HCT116 (cell line): ENCODE measurements around the gene EPHA2. TPM values are rescaled to one million over a fixed set of nuclear protein-coding genes. Genes with fewer than 3 reads are reported as not detected.

Source experiments
- ATAC-seq: fragments of 200-7000 bp; cut with Tn5 transposase; 2 replicates; pipeline ENCODE4 v1.9.1; 2020; ENCODE audit warnings: mild to moderate bottlenecking, moderate library complexity
- BruUV-seq: library from RNA; stranded (reverse); fragments of 400-500 nt; replicated peaks from 2 replicates; lab custom pipeline; 2021; lab: Mats Ljungman, UMichigan
- CTCF ChIA-PET: fragments of 300-600 bp; sonication (Branson Sonifier 250); formaldehyde crosslinking; loops from one replicate; lab custom pipeline; 2021; ENCODE audit warnings: antibody characterized with exemption; lab: Charles Lee
- POLR2A ChIA-PET: fragments of 300-600, 350-600 bp; sonication (Branson Sonifier 250); formaldehyde crosslinking; loops from one replicate; lab custom pipeline; 2021; ENCODE audit warnings: antibody characterized with exemption; lab: Charles Lee
- RAD21 ChIA-PET, 2 experiments: fragments of 300-600 bp; sonication (Branson Sonifier 250); formaldehyde crosslinking; loops; one replicate each; lab custom pipeline; 2023; ENCODE audit warnings: low total read pairs in 2 of 2; ENCODE audit not compliant: uncharacterized antibody in 2 of 2, unreplicated experiment in 2 of 2, low non-redundant PET in 1 of 2; lab: Charles Lee
- DNase-seq: peaks from one replicate; pipeline ENCODE4 v3.0.0-alpha.2; 2010; ENCODE audit warnings: low read depth, low spot score
- H2AFZ ChIP-seq: fragments of 200-600 bp; shearing (Covaris generic), sonication (generic); 2 replicates; pipeline ENCODE4 v1.6.1; 2017; ENCODE audit warnings: low read depth, mixed run types, mixed read lengths, antibody characterized with exemption, low read length; ENCODE audit not compliant: poor library complexity, severe bottlenecking
- H3K27ac ChIP-seq: 2 replicates; pipeline ENCODE4 v1.5.1; 2012; ENCODE audit warnings: low read depth, low read length
- H3K27me3 ChIP-seq: fragments of 200-600 bp; sonication (generic); 2 replicates; pipeline ENCODE4 v1.6.1; 2016; ENCODE audit warnings: mixed run types, low read length, mixed read lengths; ENCODE audit not compliant: insufficient read depth
- H3K36me3 ChIP-seq, 2 experiments: fragments of 200-500 bp in 1 of 2; fragments of 200-600 bp in 1 of 2; sonication (Bioruptor generic) in 1 of 2; sonication (generic) in 1 of 2; 2 replicates each; pipeline versions ENCODE4 v1.5.1 to v1.6.1; 2014 to 2016; ENCODE audit warnings: low read length in 2 of 2, inconsistent platforms in 1 of 2, mixed read lengths in 1 of 2, mixed run types in 1 of 2; ENCODE audit not compliant: insufficient read depth in 2 of 2, control insufficient read depth in 1 of 2
- H3K4me1 ChIP-seq, 2 experiments: fragments of 200-600 bp in 1 of 2; sonication (generic) in 1 of 2; 2 replicates each; pipeline versions ENCODE4 v1.5.1 to v1.6.1; 2012 to 2017; ENCODE audit warnings: low read length in 2 of 2, inconsistent platforms in 1 of 2, mild to moderate bottlenecking in 1 of 2, mixed read lengths in 1 of 2, mixed run types in 1 of 2, moderate library complexity in 1 of 2; ENCODE audit not compliant: insufficient read depth in 2 of 2, control insufficient read depth in 1 of 2
- H3K4me2 ChIP-seq: fragments of 200-600 bp; sonication (generic); 2 replicates; pipeline ENCODE4 v1.6.1; 2017; ENCODE audit warnings: mixed run types, low read length, mixed read lengths
- H3K4me3 ChIP-seq, 2 experiments: fragments of 200-600 bp in 1 of 2; sonication (generic) in 1 of 2; replicated peaks in 1 of 2; 2 replicates each; pipeline ENCODE4 v1.5.1; 2011 to 2016; ENCODE audit warnings: low read length in 2 of 2, control low read depth in 1 of 2, low read depth in 1 of 2, mild to moderate bottlenecking in 1 of 2, mixed read lengths in 1 of 2, mixed run types in 1 of 2
- H3K79me2 ChIP-seq: fragments of 200-600 bp; sonication (generic); 2 replicates; pipeline ENCODE4 v1.6.1; 2017; ENCODE audit warnings: mild to moderate bottlenecking, mixed run types, low read length, moderate library complexity, mixed read lengths; ENCODE audit not compliant: insufficient read depth
- H3K9ac ChIP-seq: fragments of 200-600 bp; sonication (generic); 2 replicates; pipeline ENCODE4 v1.6.1; 2016; ENCODE audit warnings: low read length, mixed read lengths
- H3K9me2 ChIP-seq: fragments of 200-600 bp; sonication (generic), shearing (Covaris generic); 2 replicates; pipeline ENCODE4 v1.6.1; 2017; ENCODE audit warnings: mixed run types, mild to moderate bottlenecking, moderate library complexity; ENCODE audit not compliant: insufficient read depth
- H3K9me3 ChIP-seq, 2 experiments: fragments of 200-500 bp in 1 of 2; fragments of 200-600 bp in 1 of 2; sonication (Bioruptor generic) in 1 of 2; sonication (generic) in 1 of 2; 2 replicates each; pipeline ENCODE4 v1.6.1; 2014 to 2017; ENCODE audit warnings: low read length in 2 of 2, mixed read lengths in 2 of 2, inconsistent platforms in 1 of 2, low read depth in 1 of 2, mild to moderate bottlenecking in 1 of 2, mixed run types in 1 of 2, moderate library complexity in 1 of 2; ENCODE audit not compliant: control insufficient read depth in 1 of 2, insufficient read depth in 1 of 2
- H4K20me1 ChIP-seq: fragments of 200-600 bp; sonication (generic), shearing (Covaris generic); 2 replicates; pipeline ENCODE4 v1.6.1; 2017; ENCODE audit warnings: mixed run types, mild to moderate bottlenecking, moderate library complexity; ENCODE audit not compliant: insufficient read depth
- CEBPB ChIP-seq: IDR thresholded peaks from 2 replicates; pipeline ENCODE4 v1.6.1; 2012; ENCODE audit warnings: low read depth
- EGR1 ChIP-seq: IDR thresholded peaks from 2 replicates; pipeline ENCODE4 v1.6.1; 2012; ENCODE audit warnings: low read depth
- ELF1 ChIP-seq: IDR thresholded peaks from 2 replicates; pipeline ENCODE4 v1.6.1; 2012; ENCODE audit warnings: low read depth, borderline replicate concordance
- EZH2 ChIP-seq: fragments of 200-600 bp; sonication (generic); IDR thresholded peaks from 2 replicates; pipeline ENCODE4 v1.6.1; 2017; ENCODE audit warnings: antibody characterized with exemption, mixed run types
- EZH2phosphoT487 ChIP-seq: fragments of 200-600 bp; IDR thresholded peaks from 2 replicates; pipeline ENCODE4 v1.6.1; 2018; ENCODE audit warnings: antibody characterized with exemption, borderline replicate concordance
- FOSL1 ChIP-seq: IDR thresholded peaks from 2 replicates; pipeline ENCODE4 v1.6.1; 2012; ENCODE audit warnings: low read depth
- JUND ChIP-seq: IDR thresholded peaks from 2 replicates; pipeline ENCODE4 v1.6.1; 2012
- MAX ChIP-seq: IDR thresholded peaks from 2 replicates; pipeline ENCODE4 v1.6.1; 2012
- POLR2A ChIP-seq: IDR thresholded peaks from 2 replicates; pipeline ENCODE4 v1.7.0; 2011; ENCODE audit warnings: borderline replicate concordance; ENCODE audit not compliant: insufficient read depth, insufficient read length; ENCODE audit errors: extremely low read depth
- POLR2AphosphoS5 ChIP-seq: IDR thresholded peaks from 2 replicates; pipeline ENCODE4 v1.6.1; 2011; ENCODE audit warnings: mild to moderate bottlenecking, low read depth, low read length, moderate library complexity
- RAD21 ChIP-seq: IDR thresholded peaks from 2 replicates; pipeline ENCODE4 v1.6.1; 2012; ENCODE audit warnings: low read depth, mild to moderate bottlenecking
- SP1 ChIP-seq: IDR thresholded peaks from 2 replicates; pipeline ENCODE4 v1.6.1; 2012; ENCODE audit warnings: low read depth
- TCF7L2 ChIP-seq: IDR thresholded peaks from 2 replicates; pipeline ENCODE4 v1.7.0; 2011; ENCODE audit warnings: borderline replicate concordance, inconsistent platforms; ENCODE audit not compliant: insufficient read depth, insufficient read length; ENCODE audit errors: extremely low read depth
- ZFX ChIP-seq: fragments of 450-650 bp; IDR thresholded peaks from 2 replicates; pipeline ENCODE4 v1.6.1; 2017
- ZNF274 ChIP-seq: fragments of 200-500 bp; sonication (Bioruptor generic); IDR thresholded peaks from 2 replicates; pipeline ENCODE4 v1.6.1; 2014; ENCODE audit warnings: mild to moderate bottlenecking, low read depth, low read length, inconsistent platforms
- intact Hi-C: fragments of 100-400 bp; cut with micrococcal nuclease; formaldehyde crosslinking; loops from 2 replicates; pipeline ENCODE4 v1.10.0; 2022
- total RNA-seq: library from RNA; stranded (reverse); gene quantifications from one replicate; pipeline ENCODE4 v1.2.1, GENCODE V29; 2021; ENCODE audit not compliant: unreplicated experiment
- TF ChIP-seq, protein P1 (sequence below): IDR thresholded peaks from 2 replicates; pipeline ENCODE4 v1.6.1; 2011; ENCODE audit warnings: mild to moderate bottlenecking, low read length, moderate library complexity; ENCODE audit not compliant: insufficient replicate concordance; ENCODE audit errors: extremely low read depth
- TF ChIP-seq, protein P2 (sequence below), 3 experiments: fragments of 200-600 bp in 1 of 3; sonication (generic) in 1 of 3; IDR thresholded peaks in 2 of 3; conservative IDR thresholded peaks in 1 of 3; 2 replicates each; pipeline ENCODE4 v1.5.1; 2012 to 2017; ENCODE audit warnings: low read depth in 2 of 3, low read length in 2 of 3, antibody characterized with exemption in 1 of 3, borderline replicate concordance in 1 of 3, control low read depth in 1 of 3, mild to moderate bottlenecking in 1 of 3, mixed read lengths in 1 of 3, mixed run types in 1 of 3, moderate library complexity in 1 of 3; ENCODE audit not compliant: insufficient read depth in 1 of 3

Gene EPHA2
- total RNA-seq, 1 experiment from 2014 or later = 164 TPM

DNA sequence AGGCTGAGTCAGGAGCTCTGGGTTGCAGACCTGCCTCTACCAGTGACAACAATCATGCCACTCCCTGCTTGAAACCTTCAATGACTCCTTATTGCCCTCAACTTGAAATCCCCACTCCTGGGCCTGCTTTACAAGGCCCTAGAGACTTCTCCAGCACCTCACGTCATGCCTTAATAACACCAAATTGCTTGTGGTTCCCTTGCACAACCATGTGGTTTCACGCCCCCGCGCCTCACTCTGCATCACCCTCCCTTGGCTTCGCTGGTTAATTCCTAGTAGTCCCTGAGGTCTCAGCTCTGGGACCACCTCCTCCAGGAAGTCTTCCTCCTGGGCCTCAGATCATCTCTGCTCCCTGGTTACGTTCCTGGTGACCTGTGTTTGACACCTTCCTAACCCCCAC lies 33.0 kb downstream of the EPHA2 start:
- ChIA-PET RAD21 (no interaction called here), CTCF (interaction anchor here (1.0 kb wide), 1 partner anchor 21 kb away, joined by 3 read pairs; no protein-coding TSS in a partner anchor), POLR2A (interaction anchor here (0.7 to 0.8 kb wide), 2 partner anchors 17 to 34 kb away, joined by 3 read pairs; no protein-coding TSS in a partner anchor)
- TF ChIP-seq ELF1 = no peak
- no peak for TF ChIP-seq EZH2phosphoT487
- TF ChIP-seq JUND = no peak
- TF ChIP-seq ZNF274 = no peak
- TF ChIP-seq CEBPB = no peak
- TF ChIP-seq POLR2A = no peak
- no peak for TF ChIP-seq ZFX
- TF ChIP-seq SP1 = no peak
- TF ChIP-seq, protein P1, sequence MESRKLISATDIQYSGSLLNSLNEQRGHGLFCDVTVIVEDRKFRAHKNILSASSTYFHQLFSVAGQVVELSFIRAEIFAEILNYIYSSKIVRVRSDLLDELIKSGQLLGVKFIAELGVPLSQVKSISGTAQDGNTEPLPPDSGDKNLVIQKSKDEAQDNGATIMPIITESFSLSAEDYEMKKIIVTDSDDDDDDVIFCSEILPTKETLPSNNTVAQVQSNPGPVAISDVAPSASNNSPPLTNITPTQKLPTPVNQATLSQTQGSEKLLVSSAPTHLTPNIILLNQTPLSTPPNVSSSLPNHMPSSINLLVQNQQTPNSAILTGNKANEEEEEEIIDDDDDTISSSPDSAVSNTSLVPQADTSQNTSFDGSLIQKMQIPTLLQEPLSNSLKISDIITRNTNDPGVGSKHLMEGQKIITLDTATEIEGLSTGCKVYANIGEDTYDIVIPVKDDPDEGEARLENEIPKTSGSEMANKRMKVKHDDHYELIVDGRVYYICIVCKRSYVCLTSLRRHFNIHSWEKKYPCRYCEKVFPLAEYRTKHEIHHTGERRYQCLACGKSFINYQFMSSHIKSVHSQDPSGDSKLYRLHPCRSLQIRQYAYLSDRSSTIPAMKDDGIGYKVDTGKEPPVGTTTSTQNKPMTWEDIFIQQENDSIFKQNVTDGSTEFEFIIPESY = no peak
- no peak for TF ChIP-seq EZH2
- TF ChIP-seq FOSL1 = no peak
- no peak for TF ChIP-seq RAD21
- no peak for TF ChIP-seq MAX
- TF ChIP-seq, protein P2, sequence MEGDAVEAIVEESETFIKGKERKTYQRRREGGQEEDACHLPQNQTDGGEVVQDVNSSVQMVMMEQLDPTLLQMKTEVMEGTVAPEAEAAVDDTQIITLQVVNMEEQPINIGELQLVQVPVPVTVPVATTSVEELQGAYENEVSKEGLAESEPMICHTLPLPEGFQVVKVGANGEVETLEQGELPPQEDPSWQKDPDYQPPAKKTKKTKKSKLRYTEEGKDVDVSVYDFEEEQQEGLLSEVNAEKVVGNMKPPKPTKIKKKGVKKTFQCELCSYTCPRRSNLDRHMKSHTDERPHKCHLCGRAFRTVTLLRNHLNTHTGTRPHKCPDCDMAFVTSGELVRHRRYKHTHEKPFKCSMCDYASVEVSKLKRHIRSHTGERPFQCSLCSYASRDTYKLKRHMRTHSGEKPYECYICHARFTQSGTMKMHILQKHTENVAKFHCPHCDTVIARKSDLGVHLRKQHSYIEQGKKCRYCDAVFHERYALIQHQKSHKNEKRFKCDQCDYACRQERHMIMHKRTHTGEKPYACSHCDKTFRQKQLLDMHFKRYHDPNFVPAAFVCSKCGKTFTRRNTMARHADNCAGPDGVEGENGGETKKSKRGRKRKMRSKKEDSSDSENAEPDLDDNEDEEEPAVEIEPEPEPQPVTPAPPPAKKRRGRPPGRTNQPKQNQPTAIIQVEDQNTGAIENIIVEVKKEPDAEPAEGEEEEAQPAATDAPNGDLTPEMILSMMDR (IDR thresholded peaks at IDR 0.05 in 2 of 3, conservative IDR thresholded peaks at IDR 0.05 in 1 of 3; ENCODE audit: borderline replicate concordance in 1 of 3, insufficient read depth in 1 of 3, low read depth in 2 of 3, low read length in 2 of 3) = no peak
- TF ChIP-seq EGR1 = no peak
- TF ChIP-seq POLR2AphosphoS5 = no peak
- TF ChIP-seq TCF7L2 = no peak
- no peaks in the 10 kb centered on the region; the same call in 1 of the 2 replicates for H4K20me1 ChIP-seq
- no peak overlapping the region for H3K4me3 ChIP-seq
- intact Hi-C loops = no loop called here
- H3K9ac ChIP-seq = no peak overlapping the region
- no peak overlapping the region for H3K4me2 ChIP-seq
- H3K9me2 ChIP-seq = no peaks in the 10 kb centered on the region
- no peaks in the 10 kb centered on the region for H3K9me3 ChIP-seq
- BruUV-seq = no TSS peak
- peaks cover 14% of the 10 kb centered on the region; the same call in 1 of the 2 replicates for H3K79me2 ChIP-seq
- H2AFZ ChIP-seq = no peak overlapping the region
- peaks cover 40% of the 10 kb centered on the region in 2 experiments for H3K36me3 ChIP-seq
- peaks cover 2 to 22% of the 10 kb centered on the region in 2 experiments; a peak in 3 of 4 replicates for H3K4me1 ChIP-seq
- no peak overlapping the region; the same call in 1 of the 2 replicates for H3K27ac ChIP-seq
- ATAC-seq = peak; percentile 8
- no peaks in the 10 kb centered on the region for H3K27me3 ChIP-seq
- no peak for DNase-seq
